ENCODE data around the gene NAPA. TPM values are rescaled to one million over a fixed set of nuclear protein-coding genes. Genes with fewer than 3 reads are reported as not detected.

NAPA gene
- total RNA-seq, 1 experiment from 2014 or later, result 95.9 TPM

GRCh38 chr19:47480658-47481057, 34.2 kb downstream of the NAPA start:
- CTCF ChIA-PET, result no interaction called here

GRCh38 chr19:47479701-47480503, 35.0 kb downstream of the NAPA start:
- intact Hi-C loops (cut with micrococcal nuclease), result no loop called here
- Histone ChIP-seq H2AFZ (ENCODE audit: low read length) (no peak overlapping the region), H3K9ac (ENCODE audit: low read length) (no peak overlapping the region), H4K20me1 (ENCODE audit: low read length) (no peaks in the 10 kb centered on the region), H3K4me1 (ENCODE audit: insufficient read depth, low read length) (no peaks in the 10 kb centered on the region), H3K9me3 (ENCODE audit: low read length) (no peaks in the 10 kb centered on the region), H3K36me3 (ENCODE audit: low read depth, low read length) (no peaks in the 10 kb centered on the region), H3F3A (ENCODE audit: low read length, unreplicated experiment) (no peaks in the 10 kb centered on the region), H3K9me2 (replicated peaks; ENCODE audit: low read length) (no peaks in the 10 kb centered on the region), H3K79me2 (ENCODE audit: low read length) (no peaks in the 10 kb centered on the region), H3K27me3 (ENCODE audit: low read length) (no peaks in the 10 kb centered on the region), H3K4me3 (ENCODE audit: low read length) (no peak overlapping the region), H3K27ac (ENCODE audit: low read length) (no peak overlapping the region), H3K4me2 (ENCODE audit: low read length) (no peak overlapping the region)
- no peak for ATAC-seq
- BruUV-seq (replicated peaks), result no TSS peak
- TF ChIP-seq EZH2phosphoT487 (IDR thresholded peaks at IDR 0.05; ENCODE audit: borderline replicate concordance, low read length) (no peak), EZH2 (IDR thresholded peaks at IDR 0.05; ENCODE audit: low read length, unreplicated experiment) (no peak)
- TF ChIP-seq, protein P1, sequence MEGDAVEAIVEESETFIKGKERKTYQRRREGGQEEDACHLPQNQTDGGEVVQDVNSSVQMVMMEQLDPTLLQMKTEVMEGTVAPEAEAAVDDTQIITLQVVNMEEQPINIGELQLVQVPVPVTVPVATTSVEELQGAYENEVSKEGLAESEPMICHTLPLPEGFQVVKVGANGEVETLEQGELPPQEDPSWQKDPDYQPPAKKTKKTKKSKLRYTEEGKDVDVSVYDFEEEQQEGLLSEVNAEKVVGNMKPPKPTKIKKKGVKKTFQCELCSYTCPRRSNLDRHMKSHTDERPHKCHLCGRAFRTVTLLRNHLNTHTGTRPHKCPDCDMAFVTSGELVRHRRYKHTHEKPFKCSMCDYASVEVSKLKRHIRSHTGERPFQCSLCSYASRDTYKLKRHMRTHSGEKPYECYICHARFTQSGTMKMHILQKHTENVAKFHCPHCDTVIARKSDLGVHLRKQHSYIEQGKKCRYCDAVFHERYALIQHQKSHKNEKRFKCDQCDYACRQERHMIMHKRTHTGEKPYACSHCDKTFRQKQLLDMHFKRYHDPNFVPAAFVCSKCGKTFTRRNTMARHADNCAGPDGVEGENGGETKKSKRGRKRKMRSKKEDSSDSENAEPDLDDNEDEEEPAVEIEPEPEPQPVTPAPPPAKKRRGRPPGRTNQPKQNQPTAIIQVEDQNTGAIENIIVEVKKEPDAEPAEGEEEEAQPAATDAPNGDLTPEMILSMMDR (conservative IDR thresholded peaks at IDR 0.05; ENCODE audit: low read depth, low read length), result no peak
- ChIA-PET CTCF (no interaction called here), POLR2A (ENCODE audit: unreplicated experiment) (no interaction called here)
- no peak for DNase-seq

More at GRCh38 chr19:47480658-47481057, 34.2 kb downstream of the NAPA start:
- Histone ChIP-seq H3K9me3 (ENCODE audit: low read length) (no peaks in the 10 kb centered on the region), H3K4me1 (ENCODE audit: insufficient read depth, low read length) (no peaks in the 10 kb centered on the region), H4K20me1 (ENCODE audit: low read length) (no peaks in the 10 kb centered on the region), H3K27ac (ENCODE audit: low read length) (no peak overlapping the region), H2AFZ (ENCODE audit: low read length) (no peak overlapping the region), H3K79me2 (ENCODE audit: low read length) (no peaks in the 10 kb centered on the region), H3K9ac (ENCODE audit: low read length) (no peak overlapping the region), H3K27me3 (ENCODE audit: low read length) (no peaks in the 10 kb centered on the region), H3K4me3 (ENCODE audit: low read length) (no peak overlapping the region), H3F3A (ENCODE audit: low read length, unreplicated experiment) (no peaks in the 10 kb centered on the region), H3K9me2 (replicated peaks; ENCODE audit: low read length) (no peaks in the 10 kb centered on the region), H3K36me3 (ENCODE audit: low read depth, low read length) (no peaks in the 10 kb centered on the region), H3K4me2 (ENCODE audit: low read length) (no peak overlapping the region)
- ATAC-seq (no peak), DNase-seq (no peak)
- BruUV-seq (replicated peaks), result no TSS peak
- POLR2A ChIA-PET (ENCODE audit: unreplicated experiment), result no interaction called here
- TF ChIP-seq EZH2phosphoT487 (IDR thresholded peaks at IDR 0.05; ENCODE audit: borderline replicate concordance, low read length), result no peak
- TF ChIP-seq, protein P1 (conservative IDR thresholded peaks at IDR 0.05; ENCODE audit: low read depth, low read length), result no peak
- no peak for TF ChIP-seq EZH2 (IDR thresholded peaks at IDR 0.05; ENCODE audit: low read length, unreplicated experiment)
- intact Hi-C loops (cut with micrococcal nuclease), result no loop called here

- ChIA-PET POLR2A (ENCODE audit: unreplicated experiment) (no interaction called here), CTCF (no interaction called here)
- H3K9ac ChIP-seq (ENCODE audit: low read length), result no peak overlapping the region
These were observed 38.4 kb downstream of the NAPA start for GRCh38 chr19:47476438-47476972.

More at GRCh38 chr19:47476438-47476972, 38.4 kb downstream of the NAPA start:
- no peak overlapping the region for H3K27ac ChIP-seq (ENCODE audit: low read length)
- H3K36me3 ChIP-seq (ENCODE audit: low read depth, low read length), result no peaks in the 10 kb centered on the region
- BruUV-seq (replicated peaks), result no TSS peak
- no peak for DNase-seq
- no peak overlapping the region for H3K4me3 ChIP-seq (ENCODE audit: low read length)
- H3K9me2 ChIP-seq (replicated peaks; ENCODE audit: low read length), result no peaks in the 10 kb centered on the region
- intact Hi-C loops (cut with micrococcal nuclease), result no loop called here
- no peak for ATAC-seq
- no peak overlapping the region for H3K4me2 ChIP-seq (ENCODE audit: low read length)
- no peaks in the 10 kb centered on the region for H3K9me3 ChIP-seq (ENCODE audit: low read length)
- no peak overlapping the region for H2AFZ ChIP-seq (ENCODE audit: low read length)
- H3K27me3 ChIP-seq (ENCODE audit: low read length), result peaks cover 2% of the 10 kb centered on the region
- H3K79me2 ChIP-seq (ENCODE audit: low read length), result no peaks in the 10 kb centered on the region
- H3K4me1 ChIP-seq (ENCODE audit: insufficient read depth, low read length), result no peaks in the 10 kb centered on the region
- TF ChIP-seq EZH2phosphoT487 (IDR thresholded peaks at IDR 0.05; ENCODE audit: borderline replicate concordance, low read length) (no peak), EZH2 (IDR thresholded peaks at IDR 0.05; ENCODE audit: low read length, unreplicated experiment) (no peak)
- TF ChIP-seq, protein P1 (conservative IDR thresholded peaks at IDR 0.05; ENCODE audit: low read depth, low read length), result no peak
- H4K20me1 ChIP-seq (ENCODE audit: low read length), result no peaks in the 10 kb centered on the region
- no peaks in the 10 kb centered on the region for H3F3A ChIP-seq (ENCODE audit: low read length, unreplicated experiment)

Measured in PC-3 (cell line).